HepG2 (cell line): Measurements from ENCODE around the gene PGC. TPM values are rescaled to one million over a fixed set of nuclear protein-coding genes. Genes with fewer than 3 reads are reported as not detected.

Experiments
- DMAP1 ChIP-seq: IDR thresholded peaks from 2 replicates; pipeline ENCODE4 v1.6.1; 2016
- NFYC ChIP-seq: IDR thresholded peaks from 2 replicates; pipeline ENCODE4 v1.6.1; 2016; ENCODE audit warnings: missing genetic modification reagents, missing compliant biosample characterization
- RBM39 ChIP-seq: fragments of 200-400 bp; formaldehyde crosslinking; IDR thresholded peaks from one replicate; pipeline ENCODE4 v1.6.1; 2018; ENCODE audit warnings: antibody characterized with exemption, mild to moderate bottlenecking, low read depth, low read length; ENCODE audit not compliant: poor library complexity, severe bottlenecking
- ZFX ChIP-seq: sonication (generic); formaldehyde crosslinking; IDR thresholded peaks from 2 replicates; pipeline ENCODE4 v1.4.0; 2020; ENCODE audit warnings: mild to moderate bottlenecking, low read depth, missing genetic modification reagents, moderate library complexity
- ZHX2 ChIP-seq, 2 experiments: sonication (generic) in 1 of 2; formaldehyde crosslinking in 1 of 2; IDR thresholded peaks; 2 replicates each; pipeline versions ENCODE4 v1.6.1 to v1.9.0; 2014 to 2022; ENCODE audit warnings: antibody characterized with exemption in 1 of 2, borderline replicate concordance in 1 of 2, inconsistent platforms in 1 of 2, low read depth in 1 of 2, missing genetic modification reagents in 1 of 2
- ZKSCAN5 ChIP-seq: sonication (generic); formaldehyde crosslinking; IDR thresholded peaks from 2 replicates; pipeline ENCODE4 v1.5.1; 2020; ENCODE audit warnings: mild to moderate bottlenecking, missing genetic modification reagents
- ZNF17 ChIP-seq: sonication (generic); formaldehyde crosslinking; IDR thresholded peaks from 2 replicates; pipeline ENCODE4 v1.5.0; 2020; ENCODE audit warnings: mild to moderate bottlenecking, missing genetic modification reagents
- ZNF18 ChIP-seq: sonication (generic); formaldehyde crosslinking; IDR thresholded peaks from 2 replicates; pipeline ENCODE4 v1.8.0; 2022; ENCODE audit warnings: mild to moderate bottlenecking, missing genetic modification reagents; ENCODE audit not compliant: insufficient replicate concordance
- ZNF367 ChIP-seq: sonication (generic); formaldehyde crosslinking; IDR thresholded peaks from 2 replicates; pipeline ENCODE4 v1.4.0; 2020; ENCODE audit warnings: missing genetic modification reagents, borderline replicate concordance
- ZNF660 ChIP-seq: sonication (generic); formaldehyde crosslinking; IDR thresholded peaks from 2 replicates; pipeline ENCODE4 v1.5.1; 2020; ENCODE audit warnings: mild to moderate bottlenecking, low read depth, missing genetic modification reagents, borderline replicate concordance
- ZNF775 ChIP-seq: sonication (generic); formaldehyde crosslinking; IDR thresholded peaks from 2 replicates; pipeline ENCODE4 v1.4.0; 2020; ENCODE audit warnings: missing genetic modification reagents, mild to moderate bottlenecking, moderate library complexity, borderline replicate concordance
- ZNF784 ChIP-seq: sonication (generic); formaldehyde crosslinking; IDR thresholded peaks from 2 replicates; pipeline ENCODE4 v1.5.1; 2020; ENCODE audit warnings: missing genetic modification reagents, mild to moderate bottlenecking, borderline replicate concordance
- polyA plus RNA-seq, 8 experiments: library from polyadenylated mRNA; depleted of rRNA in 3 of 8; stranded (reverse) in 7 of 8; unstranded in 1 of 8; fragments of >200 nt; fragmentation: Illumina TruSeq in 4 of 8; extraction: Trizol in 4 of 8; gene quantifications; 2 replicates each; pipeline versions ENCODE4 v1.2.1 to v1.2.3, GENCODE V29; 2011 to 2016; ENCODE audit warnings: low read depth in 4 of 8, missing spikeins in 1 of 8, mixed read lengths in 1 of 8; ENCODE audit not compliant: insufficient read depth in 1 of 8
- total RNA-seq, 5 experiments: library from RNA; depleted of rRNA; stranded (reverse); fragments of >200 nt; fragmentation: Illumina TruSeq; extraction: Trizol; gene quantifications; 2 replicates each; pipeline ENCODE4 v1.2.3, GENCODE V29; 2016; ENCODE audit warnings: low read depth in 1 of 5
- TF ChIP-seq, protein P1 (sequence below): sonication (generic); formaldehyde crosslinking; conservative IDR thresholded peaks from 2 replicates; pipeline ENCODE4 v1.4.0; 2020; ENCODE audit warnings: mild to moderate bottlenecking, missing genetic modification reagents, moderate library complexity

The PGC gene
- total and polyA plus RNA-seq, 2 of the 13 experiments (the other 11 are each of a cell fraction or from before 2014, with no cell fraction given): 426 to 502 TPM

- TF ChIP-seq, protein P1, sequence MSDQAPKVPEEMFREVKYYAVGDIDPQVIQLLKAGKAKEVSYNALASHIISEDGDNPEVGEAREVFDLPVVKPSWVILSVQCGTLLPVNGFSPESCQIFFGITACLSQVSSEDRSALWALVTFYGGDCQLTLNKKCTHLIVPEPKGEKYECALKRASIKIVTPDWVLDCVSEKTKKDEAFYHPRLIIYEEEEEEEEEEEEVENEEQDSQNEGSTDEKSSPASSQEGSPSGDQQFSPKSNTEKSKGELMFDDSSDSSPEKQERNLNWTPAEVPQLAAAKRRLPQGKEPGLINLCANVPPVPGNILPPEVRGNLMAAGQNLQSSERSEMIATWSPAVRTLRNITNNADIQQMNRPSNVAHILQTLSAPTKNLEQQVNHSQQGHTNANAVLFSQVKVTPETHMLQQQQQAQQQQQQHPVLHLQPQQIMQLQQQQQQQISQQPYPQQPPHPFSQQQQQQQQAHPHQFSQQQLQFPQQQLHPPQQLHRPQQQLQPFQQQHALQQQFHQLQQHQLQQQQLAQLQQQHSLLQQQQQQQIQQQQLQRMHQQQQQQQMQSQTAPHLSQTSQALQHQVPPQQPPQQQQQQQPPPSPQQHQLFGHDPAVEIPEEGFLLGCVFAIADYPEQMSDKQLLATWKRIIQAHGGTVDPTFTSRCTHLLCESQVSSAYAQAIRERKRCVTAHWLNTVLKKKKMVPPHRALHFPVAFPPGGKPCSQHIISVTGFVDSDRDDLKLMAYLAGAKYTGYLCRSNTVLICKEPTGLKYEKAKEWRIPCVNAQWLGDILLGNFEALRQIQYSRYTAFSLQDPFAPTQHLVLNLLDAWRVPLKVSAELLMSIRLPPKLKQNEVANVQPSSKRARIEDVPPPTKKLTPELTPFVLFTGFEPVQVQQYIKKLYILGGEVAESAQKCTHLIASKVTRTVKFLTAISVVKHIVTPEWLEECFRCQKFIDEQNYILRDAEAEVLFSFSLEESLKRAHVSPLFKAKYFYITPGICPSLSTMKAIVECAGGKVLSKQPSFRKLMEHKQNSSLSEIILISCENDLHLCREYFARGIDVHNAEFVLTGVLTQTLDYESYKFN: no peak; the same call in none of the 2 replicates
- no peak for TF ChIP-seq ZNF775
- TF ChIP-seq ZKSCAN5: no peak
- no peak for TF ChIP-seq ZNF18 (CRISPR knock-in tag)
- TF ChIP-seq ZNF367 (CRISPR knock-in tag): 0 out of 2 replicates have a peak, but pooled peaks have one; percentile 67
- TF ChIP-seq ZFX (CRISPR knock-in tag): peak; percentile 96
- peak; percentile 94 for TF ChIP-seq ZHX2 (IDR thresholded peaks at IDR 0.05; ENCODE audit: low read depth)
- no peak for TF ChIP-seq ZHX2 (CRISPR knock-in tag; IDR thresholded peaks at IDR 0.05; ENCODE audit: borderline replicate concordance)
- peak; percentile 48 for TF ChIP-seq RBM39
- TF ChIP-seq ZNF784 (CRISPR knock-in tag): no peak
- TF ChIP-seq ZNF17 (CRISPR knock-in tag): no peak
- no peak for TF ChIP-seq ZNF660
- TF ChIP-seq NFYC (CRISPR knock-in tag): peak; percentile 49
- peak; percentile 91 for TF ChIP-seq DMAP1 (CRISPR knock-in tag)
Measured at GRCh38 chr6:41787219-41787917, 40.2 kb upstream of the PGC start, which contains the start of gene TOMM6 (continued).
